DND-41 (cell line): ENCODE data around the gene KNDC1.

Experiments
- ATAC-seq: fragments of 200-7000 bp; cut with Tn5 transposase; 3 replicates; pipeline ENCODE4 v1.9.1; 2021; ENCODE audit warnings: low read depth; ENCODE audit not compliant: insufficient read depth
- DNase-seq: peaks from one replicate; pipeline ENCODE4 v3.0.0-alpha.2; 2020
- H2AFZ ChIP-seq: 2 replicates; pipeline ENCODE4 v1.6.0; 2012; ENCODE audit warnings: low read depth, low read length
- H3K27ac ChIP-seq: 2 replicates; pipeline ENCODE4 v1.5.1; 2012; ENCODE audit warnings: low read length, inconsistent platforms
- H3K27me3 ChIP-seq: fragments of 200-600 bp; sonication (generic); 2 replicates; pipeline ENCODE4 v1.6.0; 2012; ENCODE audit warnings: low read length, mild to moderate bottlenecking, inconsistent platforms; ENCODE audit not compliant: insufficient read depth, poor library complexity
- H3K36me3 ChIP-seq: 2 replicates; pipeline ENCODE4 v1.5.1; 2012; ENCODE audit warnings: low read length, inconsistent platforms; ENCODE audit not compliant: insufficient read depth
- H3K4me1 ChIP-seq: 2 replicates; pipeline ENCODE4 v1.5.1; 2012; ENCODE audit warnings: mild to moderate bottlenecking, low read length; ENCODE audit not compliant: insufficient read depth
- H3K4me2 ChIP-seq: 2 replicates; pipeline ENCODE4 v1.6.0; 2012; ENCODE audit warnings: mild to moderate bottlenecking, moderate library complexity, low read length, inconsistent platforms; ENCODE audit not compliant: insufficient read depth
- H3K4me3 ChIP-seq, 2 experiments: fragments of 200-600 bp in 1 of 2; shearing (Covaris generic) in 1 of 2; 2 replicates each; pipeline ENCODE4 v1.5.1; 2012 to 2016; ENCODE audit warnings: inconsistent platforms in 2 of 2, low read length in 2 of 2, mild to moderate bottlenecking in 2 of 2, low read depth in 1 of 2, moderate library complexity in 1 of 2
- H3K79me2 ChIP-seq: 2 replicates; pipeline ENCODE4 v1.6.0; 2012; ENCODE audit warnings: low read length, inconsistent platforms; ENCODE audit not compliant: insufficient read depth
- H3K9ac ChIP-seq: 2 replicates; pipeline ENCODE4 v1.6.0; 2012; ENCODE audit warnings: low read depth, mild to moderate bottlenecking, inconsistent platforms, low read length, moderate library complexity
- H3K9me3 ChIP-seq: 2 replicates; pipeline ENCODE4 v1.5.1; 2012; ENCODE audit warnings: low read length, moderate library complexity, mild to moderate bottlenecking, inconsistent platforms; ENCODE audit not compliant: insufficient read depth, severe bottlenecking
- H4K20me1 ChIP-seq: 2 replicates; pipeline ENCODE4 v1.6.0; 2012; ENCODE audit warnings: low read length; ENCODE audit not compliant: insufficient read depth
- CTCF ChIP-seq: IDR thresholded peaks from 2 replicates; pipeline ENCODE4 v1.5.1; 2012; ENCODE audit warnings: borderline replicate concordance, low read length, moderate library complexity, mild to moderate bottlenecking; ENCODE audit not compliant: poor library complexity, severe bottlenecking; ENCODE audit errors: extremely low read depth
- EZH2 ChIP-seq: IDR thresholded peaks from 3 replicates; pipeline ENCODE4 v1.6.1; 2012; ENCODE audit warnings: borderline replicate concordance, low read depth, mild to moderate bottlenecking, moderate library complexity, low read length, inconsistent platforms; ENCODE audit not compliant: severe bottlenecking

Gene KNDC1

GRCh38 chr10:133211141-133211830 is 51.3 kb downstream of the KNDC1 start:
- H3K4me1 ChIP-seq = no peaks in the 10 kb centered on the region
- H3K9me3 ChIP-seq = no peaks in the 10 kb centered on the region
- H3K27ac ChIP-seq = no peak overlapping the region
- no peaks in the 10 kb centered on the region for H3K27me3 ChIP-seq
- no peaks in the 10 kb centered on the region for H3K36me3 ChIP-seq
- H2AFZ ChIP-seq = no peak overlapping the region
- ATAC-seq (no peak; the same call in 2 of the 3 replicates), DNase-seq (no peak)
- TF ChIP-seq CTCF (no peak), EZH2 (no peak)
- H3K4me3 ChIP-seq = no peak overlapping the region
- H4K20me1 ChIP-seq = peaks cover 7% of the 10 kb centered on the region; the same call in 1 of the 2 replicates
- H3K79me2 ChIP-seq = no peaks in the 10 kb centered on the region
- no peak overlapping the region for H3K9ac ChIP-seq
- H3K4me2 ChIP-seq = no peak overlapping the region

GRCh38 chr10:133211959-133212852 is 52.2 kb downstream of the KNDC1 start:
- Histone ChIP-seq H3K9ac (no peak overlapping the region), H3K36me3 (no peaks in the 10 kb centered on the region)
- TF ChIP-seq CTCF (no peak), EZH2 (no peak)

GRCh38 chr10:133212853-133213494 is 53.0 kb downstream of the KNDC1 start:
- H4K20me1 ChIP-seq = peaks cover 7% of the 10 kb centered on the region; the same call in 1 of the 2 replicates
- no peaks in the 10 kb centered on the region for H3K9me3 ChIP-seq
- no peak overlapping the region for H3K4me3 ChIP-seq
- H2AFZ ChIP-seq = no peak overlapping the region
- H3K27me3 ChIP-seq = no peaks in the 10 kb centered on the region
- ATAC-seq (no peak), DNase-seq (no peak)
- H3K4me2 ChIP-seq = no peak overlapping the region
- no peak overlapping the region for H3K27ac ChIP-seq
- H3K36me3 ChIP-seq = no peaks in the 10 kb centered on the region
- TF ChIP-seq EZH2 = no peak
- no peak for TF ChIP-seq CTCF
- no peak overlapping the region for H3K9ac ChIP-seq
- no peaks in the 10 kb centered on the region for H3K79me2 ChIP-seq
- no peaks in the 10 kb centered on the region for H3K4me1 ChIP-seq

More at GRCh38 chr10:133211959-133212852, 52.2 kb downstream of the KNDC1 start:
- DNase-seq (no peak), ATAC-seq (no peak)
- Histone ChIP-seq H3K27me3 (no peaks in the 10 kb centered on the region), H3K4me2 (no peak overlapping the region), H2AFZ (no peak overlapping the region), H3K9me3 (no peaks in the 10 kb centered on the region), H4K20me1 (peaks cover 7% of the 10 kb centered on the region; the same call in 1 of the 2 replicates), H3K4me1 (no peaks in the 10 kb centered on the region), H3K4me3 (no peak overlapping the region), H3K79me2 (no peaks in the 10 kb centered on the region), H3K27ac (no peak overlapping the region)
